Measurements from ENCODE around the gene ATG4D. TPM values are rescaled to one million over a fixed set of nuclear protein-coding genes. Genes with fewer than 3 reads are reported as not detected.
A peak's percentile ranks its signal among the peaks of the same experiment; 100 is the strongest.

ATG4D gene
- total and polyA plus RNA-seq, 10 of the 15 experiments (the other 5 are each of a cell fraction or from before 2014, with no cell fraction given), result 0.39 to 28.7 (median 13.4) TPM

DNA sequence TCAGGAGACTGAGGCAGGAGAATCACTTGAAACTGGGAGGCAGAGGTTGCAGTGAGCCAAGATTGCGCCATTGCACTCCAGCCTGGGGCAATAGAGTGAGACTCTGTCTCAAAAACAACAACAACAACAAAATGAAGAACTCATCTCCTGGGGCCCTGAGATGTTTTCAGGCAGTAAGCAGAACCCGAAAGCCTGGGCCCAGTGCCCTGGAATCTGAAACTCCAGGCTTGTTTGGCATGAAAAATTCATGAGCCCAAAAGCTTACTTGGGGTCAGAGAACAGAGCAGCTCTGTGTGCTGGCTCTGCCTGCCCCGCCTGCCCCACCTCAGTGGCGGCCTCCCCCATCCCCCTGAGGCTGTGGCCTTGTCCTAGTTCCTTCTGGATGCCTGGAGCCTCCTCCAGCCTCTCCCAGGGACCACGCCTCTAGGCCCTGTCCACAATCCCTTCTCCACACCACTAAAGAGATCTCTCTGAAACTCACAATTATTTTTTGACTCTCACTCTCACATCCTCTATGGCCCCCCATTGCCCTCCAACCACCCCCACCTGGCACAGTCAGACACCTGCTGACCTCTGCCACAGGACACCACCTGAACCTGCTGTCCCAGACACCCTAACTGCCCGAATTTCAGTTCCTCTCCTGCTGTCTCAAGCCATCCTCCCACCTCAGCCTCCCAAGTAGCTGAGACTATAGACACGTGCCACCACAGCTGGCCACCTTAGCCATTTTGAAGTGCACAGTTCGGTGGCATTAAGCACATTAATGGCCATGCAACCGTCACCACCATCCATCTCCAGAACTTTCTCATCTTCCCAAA is 50.3 kb downstream of the ATG4D start (continued):
- TF ChIP-seq TCF12 (IDR thresholded peaks at IDR 0.05; ENCODE audit: low read depth, low read length) (peak; percentile 95), BMI1 (IDR thresholded peaks at IDR 0.05; ENCODE audit: borderline replicate concordance) (no peak), HSF1 (IDR thresholded peaks at IDR 0.05; ENCODE audit: low read depth, low read length) (no peak), SPI1 (IDR thresholded peaks at IDR 0.05; ENCODE audit: borderline replicate concordance, insufficient read depth, low read depth, low read length) (peak; percentile 93), MEF2B (IDR thresholded peaks at IDR 0.05; ENCODE audit: partially characterized antibody, poor library complexity, severe bottlenecking) (peak; percentile 42), DPF2 (IDR thresholded peaks at IDR 0.05) (peak; percentile 76), BCL3 (IDR thresholded peaks at IDR 0.05; ENCODE audit: borderline replicate concordance, insufficient read depth, low read depth, low read length, poor library complexity, severe bottlenecking) (peak; percentile 12), HDAC2 (IDR thresholded peaks at IDR 0.05) (no peak), BACH1 (IDR thresholded peaks at IDR 0.05; ENCODE audit: borderline replicate concordance) (no peak), ZNF217 (IDR thresholded peaks at IDR 0.05) (0 out of 2 replicates have a peak, but pooled peaks have one; percentile 22), IRF4 (IDR thresholded peaks at IDR 0.05; ENCODE audit: low read depth, low read length) (0 out of 2 replicates have a peak, but pooled peaks have one; percentile 69), BCL11A (IDR thresholded peaks at IDR 0.05; ENCODE audit: low read depth, low read length) (0 out of 2 replicates have a peak, but pooled peaks have one; percentile 31), PAX5 (IDR thresholded peaks at IDR 0.05; ENCODE audit: borderline replicate concordance, low read depth, low read length) (peak; percentile 73; the same call in 1 of the 2 replicates), E4F1 (IDR thresholded peaks at IDR 0.05; ENCODE audit: borderline replicate concordance, partially characterized antibody) (no peak), NR2F1 (conservative IDR thresholded peaks at IDR 0.05) (peak; percentile 93), TBL1XR1 (IDR thresholded peaks at IDR 0.05; ENCODE audit: low read depth, low read length) (0 out of 2 replicates have a peak, but pooled peaks have one; percentile 40), TCF3 (IDR thresholded peaks at IDR 0.05; ENCODE audit: borderline replicate concordance, insufficient read depth, low read depth, low read length) (peak; percentile 86; the same call in 1 of the 2 replicates)
- TF ChIP-seq, protein P1, sequence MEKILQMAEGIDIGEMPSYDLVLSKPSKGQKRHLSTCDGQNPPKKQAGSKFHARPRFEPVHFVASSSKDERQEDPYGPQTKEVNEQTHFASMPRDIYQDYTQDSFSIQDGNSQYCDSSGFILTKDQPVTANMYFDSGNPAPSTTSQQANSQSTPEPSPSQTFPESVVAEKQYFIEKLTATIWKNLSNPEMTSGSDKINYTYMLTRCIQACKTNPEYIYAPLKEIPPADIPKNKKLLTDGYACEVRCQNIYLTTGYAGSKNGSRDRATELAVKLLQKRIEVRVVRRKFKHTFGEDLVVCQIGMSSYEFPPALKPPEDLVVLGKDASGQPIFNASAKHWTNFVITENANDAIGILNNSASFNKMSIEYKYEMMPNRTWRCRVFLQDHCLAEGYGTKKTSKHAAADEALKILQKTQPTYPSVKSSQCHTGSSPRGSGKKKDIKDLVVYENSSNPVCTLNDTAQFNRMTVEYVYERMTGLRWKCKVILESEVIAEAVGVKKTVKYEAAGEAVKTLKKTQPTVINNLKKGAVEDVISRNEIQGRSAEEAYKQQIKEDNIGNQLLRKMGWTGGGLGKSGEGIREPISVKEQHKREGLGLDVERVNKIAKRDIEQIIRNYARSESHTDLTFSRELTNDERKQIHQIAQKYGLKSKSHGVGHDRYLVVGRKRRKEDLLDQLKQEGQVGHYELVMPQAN (conservative IDR thresholded peaks at IDR 0.05), result no peak

Measured in GM12878 (cell line).